A549 treated with AZD2906 at 1 μM for 4 hours (cell line): ENCODE measurements around the gene BOC. TPM values are rescaled to one million over a fixed set of nuclear protein-coding genes. Genes with fewer than 3 reads are reported as not detected.

Experiments used
- total RNA-seq: library from RNA; stranded (reverse); fragments of 200-300 nt; extraction: Qiagen RNA extraction; gene quantifications from 5 replicates; pipeline ENCODE4 v1.2.3, GENCODE V29; 2022

The BOC gene
- 4.8 to 6.4 TPM (median 5.5 TPM) in 5 replicates for total RNA-seq

GRCh38 chr3:113211330-113212149 lies at the start of gene BOC:
BOC (plus strand) TSS chr3:113211557; CDS start chr3:113249803, 38,246 bp downstream.

Other genes with a start within 250 kb of the BOC start
- gene CD200R1, start 236.5 kb upstream of the BOC start, total RNA-seq = 0.05 to 0.17 TPM (median 0.05 TPM) in 5 replicates
- gene GTPBP8, start 220.6 kb upstream of the BOC start, total RNA-seq = 14.9 to 17.8 TPM (median 15.8 TPM) in 5 replicates
- 0.93 to 1.5 TPM (median 1.1 TPM) in 5 replicates for gene CFAP44, start 229.9 kb downstream of the BOC start, total RNA-seq